Left ventricle myocardium inferior (tissue), 1 donor: ENCODE results near the gene RIBC2. TPM values are rescaled to one million over a fixed set of nuclear protein-coding genes. Genes with fewer than 3 reads are reported as not detected.

Experiments used
- DNase-seq: peaks from one replicate; pipeline ENCODE4 v3.0.0-alpha.2; 2020
- H3K27ac ChIP-seq: fragments of 200-600 bp; replicated peaks from 2 replicates; pipeline ENCODE4 v1.8.0; 2021
- H3K27me3 ChIP-seq: fragments of 200-600 bp; 2 replicates; pipeline ENCODE4 v1.8.0; 2021; ENCODE audit warnings: low read depth
- H3K36me3 ChIP-seq: fragments of 200-600 bp; 2 replicates; pipeline ENCODE4 v1.8.0; 2021
- H3K4me1 ChIP-seq: fragments of 200-600 bp; 2 replicates; pipeline ENCODE4 v1.8.0; 2021
- H3K4me3 ChIP-seq: fragments of 200-600 bp; 2 replicates; pipeline ENCODE4 v1.8.0; 2021; ENCODE audit warnings: mild to moderate bottlenecking, moderate library complexity
- H3K9me3 ChIP-seq: fragments of 200-600 bp; replicated peaks from 2 replicates; pipeline ENCODE4 v1.8.0; 2021
- intact Hi-C: fragments of 100-400 bp; cut with micrococcal nuclease; formaldehyde crosslinking; loops from one replicate; pipeline ENCODE4 v1.11.0; 2022
- total RNA-seq: library from RNA; stranded (reverse); fragmentation: NEBNext Ultra II Directional; extraction: Animal tissue kit (Norgen Biotek cat#: 25700); gene quantifications from one replicate; pipeline ENCODE4 v1.2.1, GENCODE V29; 2021
- TF ChIP-seq, protein P1 (sequence below): fragments of 200-600 bp; IDR thresholded peaks from 2 replicates; pipeline ENCODE4 v1.8.0; 2021; ENCODE audit warnings: antibody characterized with exemption, mild to moderate bottlenecking, borderline replicate concordance
- donor health status: DM: no; HTN: yes; CAD: no; lungs with severe emphysema.

RIBC2 gene
- total RNA-seq, 1 donor from 2014 or later: not detected

DNA sequence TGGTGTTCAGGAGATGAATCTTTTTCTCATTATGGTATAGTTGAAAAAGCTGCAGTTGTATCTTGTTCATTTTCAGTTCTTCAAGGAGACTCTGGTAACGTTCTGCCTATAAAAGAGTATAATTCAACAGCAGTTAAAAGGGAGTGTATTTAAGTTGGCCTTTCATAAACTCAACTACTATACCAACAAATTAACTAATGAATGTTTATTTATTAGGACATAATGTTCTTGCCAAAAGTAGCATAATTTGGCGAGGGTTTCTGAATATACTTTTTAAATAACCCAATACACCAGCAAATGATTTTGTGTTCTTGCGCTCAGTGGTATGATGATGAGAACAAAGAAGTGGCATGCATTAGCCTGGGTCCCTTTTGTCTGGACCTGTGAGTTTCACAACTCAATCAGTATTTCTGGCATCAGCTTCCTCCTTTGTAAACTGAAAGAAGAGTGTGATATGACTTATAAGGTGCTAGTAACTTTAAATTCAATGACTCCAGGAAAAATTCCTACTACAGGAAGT is 11.0 kb upstream of the RIBC2 start:
- no peaks in the 10 kb centered on the region for H3K9me3 ChIP-seq
- intact Hi-C loops: no loop called here
- no peaks in the 10 kb centered on the region for H3K4me1 ChIP-seq
- no peak overlapping the region for H3K4me3 ChIP-seq
- H3K27me3 ChIP-seq: no peaks in the 10 kb centered on the region
- no peaks in the 10 kb centered on the region for H3K36me3 ChIP-seq
- TF ChIP-seq, protein P1, sequence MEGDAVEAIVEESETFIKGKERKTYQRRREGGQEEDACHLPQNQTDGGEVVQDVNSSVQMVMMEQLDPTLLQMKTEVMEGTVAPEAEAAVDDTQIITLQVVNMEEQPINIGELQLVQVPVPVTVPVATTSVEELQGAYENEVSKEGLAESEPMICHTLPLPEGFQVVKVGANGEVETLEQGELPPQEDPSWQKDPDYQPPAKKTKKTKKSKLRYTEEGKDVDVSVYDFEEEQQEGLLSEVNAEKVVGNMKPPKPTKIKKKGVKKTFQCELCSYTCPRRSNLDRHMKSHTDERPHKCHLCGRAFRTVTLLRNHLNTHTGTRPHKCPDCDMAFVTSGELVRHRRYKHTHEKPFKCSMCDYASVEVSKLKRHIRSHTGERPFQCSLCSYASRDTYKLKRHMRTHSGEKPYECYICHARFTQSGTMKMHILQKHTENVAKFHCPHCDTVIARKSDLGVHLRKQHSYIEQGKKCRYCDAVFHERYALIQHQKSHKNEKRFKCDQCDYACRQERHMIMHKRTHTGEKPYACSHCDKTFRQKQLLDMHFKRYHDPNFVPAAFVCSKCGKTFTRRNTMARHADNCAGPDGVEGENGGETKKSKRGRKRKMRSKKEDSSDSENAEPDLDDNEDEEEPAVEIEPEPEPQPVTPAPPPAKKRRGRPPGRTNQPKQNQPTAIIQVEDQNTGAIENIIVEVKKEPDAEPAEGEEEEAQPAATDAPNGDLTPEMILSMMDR: no peak
- no peak overlapping the region for H3K27ac ChIP-seq
- no peak for DNase-seq

DNA sequence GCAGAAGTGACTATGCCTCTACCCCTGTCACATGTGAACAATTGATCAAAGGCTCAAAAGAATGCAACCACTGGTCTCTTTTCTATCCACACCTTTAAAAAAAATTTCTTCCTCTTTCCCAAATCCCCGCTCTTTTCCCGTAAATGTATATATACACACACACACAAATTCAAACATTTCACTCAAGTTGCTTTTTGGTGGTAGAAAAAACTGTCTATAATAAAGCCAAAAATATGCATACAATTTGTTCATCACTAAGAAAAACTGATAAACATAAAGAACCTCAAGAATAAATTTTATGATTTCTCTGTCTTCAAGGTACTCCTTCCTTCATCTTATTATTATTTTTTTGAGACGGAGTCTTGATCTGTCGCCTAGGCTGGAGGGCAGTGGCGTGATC is 5.7 kb upstream of the RIBC2 start:
- H3K9me3 ChIP-seq: no peaks in the 10 kb centered on the region
- intact Hi-C loops: no loop called here
- H3K4me3 ChIP-seq: no peak overlapping the region
- TF ChIP-seq, protein P1: no peak
- no peaks in the 10 kb centered on the region for H3K36me3 ChIP-seq
- DNase-seq: no peak
- no peaks in the 10 kb centered on the region for H3K27me3 ChIP-seq
- no peak overlapping the region for H3K27ac ChIP-seq
- no peaks in the 10 kb centered on the region for H3K4me1 ChIP-seq

DNA sequence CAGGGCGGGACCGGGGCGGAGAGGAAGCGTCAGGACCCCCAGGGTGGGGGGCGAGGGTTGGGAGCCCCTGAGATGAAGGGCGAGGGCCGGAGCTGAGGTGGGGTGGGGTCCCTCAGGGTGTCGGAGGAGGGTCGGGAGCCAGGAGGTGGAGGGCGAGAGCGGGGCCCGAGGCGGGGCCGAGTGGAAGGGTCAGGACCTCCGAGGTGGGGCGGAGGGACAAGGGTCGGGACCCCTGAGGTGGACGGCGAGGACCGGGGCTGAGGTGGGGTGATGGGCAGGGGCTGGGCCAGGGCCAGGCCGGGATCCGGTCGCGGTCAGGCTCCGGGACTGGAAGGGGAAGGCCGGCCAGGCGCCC is 503 bp upstream of the RIBC2 start:
- TF ChIP-seq, protein P1: no peak
- Histone ChIP-seq H3K36me3 (no peaks in the 10 kb centered on the region), H3K4me3 (peak overlapping the region; percentile 69), H3K4me1 (peaks cover 14% of the 10 kb centered on the region), H3K27ac (no peak overlapping the region), H3K27me3 (no peaks in the 10 kb centered on the region), H3K9me3 (no peaks in the 10 kb centered on the region)
- DNase-seq: no peak
- intact Hi-C loops: no loop called here

DNA sequence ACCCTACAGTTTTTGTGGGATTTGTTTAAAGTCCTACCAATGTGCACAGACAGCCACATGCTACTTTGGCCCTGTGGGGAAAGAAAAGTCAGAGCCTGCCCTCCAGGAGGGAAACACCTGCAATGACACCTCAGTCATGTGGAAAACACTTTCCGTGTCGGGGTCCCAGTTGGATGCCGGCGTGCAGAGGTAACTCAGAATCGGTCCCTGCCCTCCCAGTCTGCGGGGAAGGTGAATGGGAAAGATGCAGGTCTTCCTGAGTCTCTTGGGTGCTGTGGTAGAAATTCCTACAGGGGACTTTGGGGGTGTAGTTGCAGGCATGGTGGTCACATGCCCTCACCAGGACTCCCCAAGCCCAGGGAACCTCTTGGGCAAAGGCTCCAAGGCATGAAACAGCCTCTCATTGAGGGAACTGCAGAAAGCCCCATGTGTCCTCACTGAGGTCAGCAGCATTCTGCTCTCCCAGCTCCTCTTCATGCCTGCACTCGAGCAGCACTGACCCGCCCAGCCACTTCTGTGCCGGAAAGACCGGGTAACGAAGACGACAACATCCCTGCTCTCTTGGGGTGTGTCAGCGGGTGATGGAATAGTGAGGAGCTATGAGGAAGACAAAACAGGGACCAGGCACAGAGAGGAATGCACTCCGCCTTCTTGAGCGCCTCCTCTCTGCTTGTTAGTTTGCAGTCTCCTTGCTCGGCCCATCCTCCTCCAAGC is 4.7 kb downstream of the RIBC2 start:
- DNase-seq: no peak
- intact Hi-C loops: no loop called here
- H3K4me1 ChIP-seq: peaks cover 11% of the 10 kb centered on the region
- no peak overlapping the region for H3K27ac ChIP-seq
- no peaks in the 10 kb centered on the region for H3K36me3 ChIP-seq
- H3K9me3 ChIP-seq: no peaks in the 10 kb centered on the region
- no peak overlapping the region for H3K4me3 ChIP-seq
- H3K27me3 ChIP-seq: no peaks in the 10 kb centered on the region
- TF ChIP-seq, protein P1: no peak

DNA sequence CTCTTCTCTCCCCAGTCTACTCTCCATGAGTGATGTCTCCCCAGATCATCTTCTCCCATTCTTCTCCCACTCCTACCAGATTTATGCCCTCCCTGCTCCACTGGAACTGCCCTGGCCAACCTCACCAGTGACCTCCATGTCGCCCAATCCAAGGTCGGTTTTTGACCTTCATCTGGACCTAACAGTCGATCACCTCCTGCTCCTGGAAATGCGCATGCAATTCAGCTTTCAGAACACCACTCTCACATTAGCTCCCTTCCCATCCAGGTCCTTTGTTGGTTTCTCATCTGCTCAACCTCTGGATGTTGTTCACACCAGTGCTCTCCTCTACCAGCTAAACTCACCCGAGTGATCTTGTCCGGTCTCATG is 5.3 kb downstream of the RIBC2 start:
- TF ChIP-seq, protein P1: no peak
- Histone ChIP-seq H3K36me3 (no peaks in the 10 kb centered on the region), H3K4me1 (peaks cover 5% of the 10 kb centered on the region), H3K9me3 (no peaks in the 10 kb centered on the region), H3K27me3 (no peaks in the 10 kb centered on the region), H3K4me3 (no peak overlapping the region), H3K27ac (no peak overlapping the region)
- no peak for DNase-seq
- intact Hi-C loops: no loop called here
